Caco-2 (cell line): Measurements from ENCODE around the gene OPRD1. TPM values are rescaled to one million over a fixed set of nuclear protein-coding genes. Genes with fewer than 3 reads are reported as not detected.

Source experiments
- BruUV-seq: library from RNA; stranded (reverse); fragments of 400-500 nt; replicated peaks from 2 replicates; lab custom pipeline; 2021; lab: Mats Ljungman, UMichigan
- CTCF ChIA-PET: fragments of 300-600 bp; sonication (Branson Sonifier 250); formaldehyde crosslinking; loops from one replicate; lab custom pipeline; 2022; ENCODE audit warnings: antibody characterized with exemption; lab: Charles Lee
- POLR2A ChIA-PET: fragments of 300-600 bp; sonication (Branson Sonifier 250); formaldehyde crosslinking; loops from one replicate; lab custom pipeline; 2022; ENCODE audit warnings: antibody characterized with exemption; lab: Charles Lee
- DNase-seq, 2 experiments: peaks; one replicate each; pipeline versions ENCODE4 v3.0.0 to v3.0.0-alpha.2; 2020 to 2022
- H3K27me3 ChIP-seq: replicated peaks from 2 replicates; pipeline ENCODE4 v1.6.0; 2011; ENCODE audit warnings: low read length; ENCODE audit not compliant: control insufficient read depth, insufficient read depth
- H3K36me3 ChIP-seq: 2 replicates; pipeline ENCODE4 v1.5.1; 2011; ENCODE audit warnings: low read length; ENCODE audit not compliant: control insufficient read depth, insufficient read depth
- H3K4me1 ChIP-seq: fragments of 250-450 bp; sonication (Bioruptor Pico); 2 replicates; pipeline ENCODE4 v1.5.1; 2020; ENCODE audit warnings: mild to moderate bottlenecking
- H3K4me3 ChIP-seq: 2 replicates; pipeline ENCODE4 v1.5.1; 2011; ENCODE audit warnings: low read depth, mild to moderate bottlenecking, control low read depth, low read length
- H3K9me3 ChIP-seq: fragments of 250-450 bp; sonication (Bioruptor Pico); 2 replicates; pipeline ENCODE4 v1.5.1; 2020; ENCODE audit warnings: mild to moderate bottlenecking, moderate library complexity
- H3K27ac Mint-ChIP-seq: one replicate; pipeline ENCODE4 v1.8.0; 2022; ENCODE audit warnings: mixed read lengths; ENCODE audit not compliant: unreplicated experiment
- H3K27me3 Mint-ChIP-seq: one replicate; pipeline ENCODE4 v1.8.0; 2022; ENCODE audit warnings: mixed read lengths; ENCODE audit not compliant: insufficient read depth, unreplicated experiment
- H3K36me3 Mint-ChIP-seq: one replicate; pipeline ENCODE4 v1.8.0; 2022; ENCODE audit warnings: mild to moderate bottlenecking, mixed read lengths; ENCODE audit not compliant: insufficient read depth, unreplicated experiment
- H3K4me1 Mint-ChIP-seq: one replicate; pipeline ENCODE4 v1.8.0; 2022; ENCODE audit warnings: low read depth, mixed read lengths; ENCODE audit not compliant: unreplicated experiment
- H3K4me3 Mint-ChIP-seq: one replicate; pipeline ENCODE4 v1.8.0; 2022; ENCODE audit warnings: mild to moderate bottlenecking, moderate library complexity, mixed read lengths; ENCODE audit not compliant: unreplicated experiment
- H3K9me3 Mint-ChIP-seq: one replicate; pipeline ENCODE4 v1.8.0; 2022; ENCODE audit warnings: mixed read lengths; ENCODE audit not compliant: unreplicated experiment
- intact Hi-C: fragments of 100-400 bp; cut with micrococcal nuclease; formaldehyde crosslinking; loops from one replicate; pipeline ENCODE4 v1.10.0; 2022; ENCODE audit not compliant: unreplicated experiment
- total RNA-seq: library from RNA; stranded (reverse); gene quantifications from 2 replicates; pipeline ENCODE4 v1.2.3, GENCODE V29; 2022
- TF ChIP-seq, protein P1 (sequence below), 2 experiments: fragments of 200-600 bp in 1 of 2; IDR thresholded peaks; 1 replicate in 1 of 2; 2 replicates in 1 of 2; pipeline versions ENCODE4 v1.5.1 to v1.8.0; 2011 to 2022; ENCODE audit warnings: antibody characterized with exemption in 1 of 2, control low read depth in 1 of 2, inconsistent platforms in 1 of 2, low read depth in 1 of 2, low read length in 1 of 2, mild to moderate bottlenecking in 1 of 2, moderate library complexity in 1 of 2; ENCODE audit not compliant: insufficient read depth in 1 of 2, severe bottlenecking in 1 of 2, unreplicated experiment in 1 of 2

Gene OPRD1
- total RNA-seq, 1 experiment from 2014 or later, result 0.07 TPM

- POLR2A ChIA-PET, result no interaction called here
- intact Hi-C loops, result no loop called here
- BruUV-seq, result no TSS peak
Observed at GRCh38 chr1:28890435-28890834, 78.5 kb downstream of the OPRD1 start.

DNA sequence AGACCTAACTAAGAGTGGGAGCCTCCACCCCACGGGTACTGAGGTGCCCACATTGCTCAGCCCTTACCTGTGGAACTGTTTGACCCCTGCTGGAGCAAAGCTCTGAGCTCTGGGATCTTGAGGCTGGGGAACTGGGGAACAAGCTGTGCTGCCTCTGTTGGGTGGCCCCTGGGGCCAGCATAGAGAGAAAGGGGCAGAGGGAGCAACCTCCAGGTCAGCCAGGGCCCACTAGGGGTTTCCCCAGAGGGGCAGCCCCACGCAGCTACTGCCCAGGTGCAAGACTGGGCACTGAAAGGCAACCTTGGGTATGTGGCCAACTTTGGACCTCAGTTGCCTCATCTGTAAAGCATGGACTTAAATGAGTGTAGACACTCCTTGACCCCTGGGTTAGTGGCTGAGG is 78.9 kb downstream of the OPRD1 start:
- Histone ChIP-seq H3K4me1 (peaks cover 7% of the 10 kb centered on the region; the same call in 1 of the 2 replicates), H3K36me3 (no peaks in the 10 kb centered on the region; the same call in 1 of the 2 replicates), H3K27me3 (no peaks in the 10 kb centered on the region), H3K9me3 (no peaks in the 10 kb centered on the region), H3K4me3 (no peak overlapping the region)
- no TSS peak for BruUV-seq
- H3K27me3 Mint-ChIP-seq, result no peaks in the 10 kb centered on the region
- ChIA-PET POLR2A (interaction anchor here (0.6 kb wide), 1 partner anchor 154 kb away, joined by 4 read pairs; the partner anchor contains the start of gene YTHDF2), CTCF (interaction anchor here (0.6 kb wide), 1 partner anchor 81 kb away, joined by 3 read pairs; no protein-coding TSS in a partner anchor)
- intact Hi-C loops, result no loop called here
- H3K4me1 Mint-ChIP-seq, result peaks cover 6% of the 10 kb centered on the region
- no peak overlapping the region for H3K4me3 Mint-ChIP-seq
- H3K9me3 Mint-ChIP-seq, result no peaks in the 10 kb centered on the region
- no peak overlapping the region for H3K27ac Mint-ChIP-seq
- no peak for DNase-seq
- TF ChIP-seq, protein P1, sequence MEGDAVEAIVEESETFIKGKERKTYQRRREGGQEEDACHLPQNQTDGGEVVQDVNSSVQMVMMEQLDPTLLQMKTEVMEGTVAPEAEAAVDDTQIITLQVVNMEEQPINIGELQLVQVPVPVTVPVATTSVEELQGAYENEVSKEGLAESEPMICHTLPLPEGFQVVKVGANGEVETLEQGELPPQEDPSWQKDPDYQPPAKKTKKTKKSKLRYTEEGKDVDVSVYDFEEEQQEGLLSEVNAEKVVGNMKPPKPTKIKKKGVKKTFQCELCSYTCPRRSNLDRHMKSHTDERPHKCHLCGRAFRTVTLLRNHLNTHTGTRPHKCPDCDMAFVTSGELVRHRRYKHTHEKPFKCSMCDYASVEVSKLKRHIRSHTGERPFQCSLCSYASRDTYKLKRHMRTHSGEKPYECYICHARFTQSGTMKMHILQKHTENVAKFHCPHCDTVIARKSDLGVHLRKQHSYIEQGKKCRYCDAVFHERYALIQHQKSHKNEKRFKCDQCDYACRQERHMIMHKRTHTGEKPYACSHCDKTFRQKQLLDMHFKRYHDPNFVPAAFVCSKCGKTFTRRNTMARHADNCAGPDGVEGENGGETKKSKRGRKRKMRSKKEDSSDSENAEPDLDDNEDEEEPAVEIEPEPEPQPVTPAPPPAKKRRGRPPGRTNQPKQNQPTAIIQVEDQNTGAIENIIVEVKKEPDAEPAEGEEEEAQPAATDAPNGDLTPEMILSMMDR (IDR thresholded peaks at IDR 0.05; ENCODE audit: insufficient read depth in 1 of 2, low read depth in 1 of 2, low read length in 1 of 2, severe bottlenecking in 1 of 2, unreplicated experiment in 1 of 2), result no peak
- H3K36me3 Mint-ChIP-seq, result peaks cover 8% of the 10 kb centered on the region

More at GRCh38 chr1:28890435-28890834, 78.5 kb downstream of the OPRD1 start:
- H3K27me3 ChIP-seq, result no peaks in the 10 kb centered on the region
- CTCF ChIA-PET, result no interaction called here
- Mint-ChIP-seq H3K4me3 (no peak overlapping the region), H3K9me3 (no peaks in the 10 kb centered on the region), H3K27ac (no peak overlapping the region), H3K36me3 (peaks cover 10% of the 10 kb centered on the region), H3K4me1 (peaks cover 8% of the 10 kb centered on the region), H3K27me3 (no peaks in the 10 kb centered on the region)
- no peak overlapping the region for H3K4me3 ChIP-seq
- DNase-seq, result no peak
- H3K4me1 ChIP-seq, result peaks cover 7% of the 10 kb centered on the region; the same call in 1 of the 2 replicates
- no peaks in the 10 kb centered on the region for H3K9me3 ChIP-seq
- no peaks in the 10 kb centered on the region; the same call in 1 of the 2 replicates for H3K36me3 ChIP-seq
- TF ChIP-seq, protein P1 (IDR thresholded peaks at IDR 0.05; ENCODE audit: insufficient read depth in 1 of 2, low read depth in 1 of 2, low read length in 1 of 2, severe bottlenecking in 1 of 2, unreplicated experiment in 1 of 2), result no peak

DNA sequence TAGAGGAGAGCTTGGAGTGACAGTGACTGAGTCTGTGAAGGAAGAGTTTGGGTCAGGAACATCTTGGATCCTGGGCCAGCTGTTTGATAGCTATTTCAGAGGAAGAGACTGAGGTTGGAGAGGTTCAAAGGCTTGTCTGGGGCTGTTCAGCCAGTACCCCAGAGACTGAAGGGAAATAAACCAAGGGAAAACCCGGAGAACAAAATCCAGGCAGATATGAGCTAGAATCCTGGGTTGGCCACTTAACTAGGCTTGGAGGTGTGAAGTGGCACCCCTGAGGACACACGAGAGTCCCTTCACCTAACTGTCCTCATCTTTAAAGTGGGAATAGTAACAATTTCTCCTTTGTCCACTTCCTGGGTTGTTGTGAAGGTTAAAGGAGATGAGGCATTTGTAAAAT is 79.3 kb downstream of the OPRD1 start:
- Mint-ChIP-seq H3K27me3 (no peaks in the 10 kb centered on the region), H3K4me1 (peaks cover 2% of the 10 kb centered on the region), H3K36me3 (peaks cover 8% of the 10 kb centered on the region), H3K9me3 (no peaks in the 10 kb centered on the region), H3K4me3 (no peak overlapping the region), H3K27ac (no peak overlapping the region)
- H3K27me3 ChIP-seq, result no peaks in the 10 kb centered on the region
- ChIA-PET CTCF (interaction anchor here (0.6 kb wide), 1 partner anchor 81 kb away, joined by 3 read pairs; no protein-coding TSS in a partner anchor), POLR2A (interaction anchor here (0.6 kb wide), 1 partner anchor 154 kb away, joined by 4 read pairs; the partner anchor contains the start of gene YTHDF2)
- H3K9me3 ChIP-seq, result no peaks in the 10 kb centered on the region
- BruUV-seq, result no TSS peak
- H3K4me1 ChIP-seq, result peaks cover 4% of the 10 kb centered on the region; the same call in 1 of the 2 replicates
- TF ChIP-seq, protein P1 (IDR thresholded peaks at IDR 0.05; ENCODE audit: insufficient read depth in 1 of 2, low read depth in 1 of 2, low read length in 1 of 2, severe bottlenecking in 1 of 2, unreplicated experiment in 1 of 2), result no peak
- no peak overlapping the region for H3K4me3 ChIP-seq
- H3K36me3 ChIP-seq, result no peaks in the 10 kb centered on the region; the same call in 1 of the 2 replicates
- DNase-seq, result no peak
- intact Hi-C loops, result no loop called here
